CD14-positive monocyte (primary cell): ENCODE results near the gene TSPAN33. TPM values are rescaled to one million over a fixed set of nuclear protein-coding genes. Genes with fewer than 3 reads are reported as not detected.

Experiments
- DNase-seq, 3 donors: peaks; one replicate each; pipeline ENCODE4 v3.0.0-alpha.2; 2011 to 2022
- H2AFZ ChIP-seq: 2 replicates; pipeline ENCODE4 v1.6.0; 2012; ENCODE audit warnings: mild to moderate bottlenecking, low read depth, low read length, inconsistent platforms; ENCODE audit not compliant: insufficient read depth, poor library complexity, severe bottlenecking
- H3K27ac ChIP-seq, 2 donors: 1 replicate in 1 of 2; 2 replicates in 1 of 2; pipeline ENCODE4 v1.5.1; 2012 to 2013; ENCODE audit warnings: low read length in 2 of 2, control low read depth in 1 of 2, inconsistent platforms in 1 of 2, low read depth in 1 of 2, mild to moderate bottlenecking in 1 of 2
- H3K27me3 ChIP-seq, 2 donors: one replicate each; pipeline versions ENCODE4 v1.6.0 to v1.6.1; 2011 to 2013; ENCODE audit warnings: low read length in 2 of 2; ENCODE audit not compliant: control insufficient read depth in 2 of 2, insufficient read depth in 2 of 2
- H3K36me3 ChIP-seq, 2 donors: replicated peaks in 1 of 2; 1 replicate in 1 of 2; 2 replicates in 1 of 2; pipeline versions ENCODE4 v1.5.1 to v1.6.1; 2012 to 2013; ENCODE audit warnings: low read length in 2 of 2, control low read depth in 1 of 2, inconsistent platforms in 1 of 2, mild to moderate bottlenecking in 1 of 2; ENCODE audit not compliant: insufficient read depth in 2 of 2, control insufficient read depth in 1 of 2
- H3K4me1 ChIP-seq, 2 donors: 1 replicate in 1 of 2; 2 replicates in 1 of 2; pipeline versions ENCODE4 v1.5.1 to v1.6.1; 2012 to 2013; ENCODE audit warnings: low read length in 2 of 2, control low read depth in 1 of 2, inconsistent platforms in 1 of 2, mild to moderate bottlenecking in 1 of 2, moderate library complexity in 1 of 2; ENCODE audit not compliant: insufficient read depth in 2 of 2, control insufficient read depth in 1 of 2
- H3K4me2 ChIP-seq: replicated peaks from 2 replicates; pipeline ENCODE3; 2012; ENCODE audit warnings: low read length, moderate library complexity, mild to moderate bottlenecking; ENCODE audit not compliant: poor library complexity, severe bottlenecking; ENCODE audit errors: extremely low read depth
- H3K4me3 ChIP-seq, 3 experiments: fragments of 200-600 bp in 1 of 3; sonication (generic) in 1 of 3; replicated peaks in 1 of 3; 1 replicate in 2 of 3; 2 replicates in 1 of 3; pipeline ENCODE4 v1.5.1; 2011 to 2013; ENCODE audit warnings: low read length in 3 of 3, mild to moderate bottlenecking in 3 of 3, control low read depth in 2 of 3, low read depth in 2 of 3, inconsistent platforms in 1 of 3, moderate library complexity in 1 of 3
- H3K79me2 ChIP-seq: 2 replicates; pipeline ENCODE4 v1.6.0; 2012; ENCODE audit warnings: mild to moderate bottlenecking, control low read depth, inconsistent platforms, low read length, moderate library complexity; ENCODE audit not compliant: insufficient read depth
- H3K9ac ChIP-seq: 2 replicates; pipeline ENCODE4 v1.6.0; 2017; ENCODE audit warnings: low read length, mild to moderate bottlenecking; ENCODE audit not compliant: insufficient read depth, poor library complexity, severe bottlenecking
- H3K9me3 ChIP-seq, 2 donors: replicated peaks in 1 of 2; 1 replicate in 1 of 2; 2 replicates in 1 of 2; pipeline versions ENCODE4 v1.5.1 to v1.6.1; 2012 to 2013; ENCODE audit warnings: low read length in 2 of 2, control low read depth in 1 of 2; ENCODE audit not compliant: control insufficient read depth in 1 of 2, insufficient read depth in 1 of 2
- H4K20me1 ChIP-seq: 2 replicates; pipeline ENCODE4 v1.6.0; 2012; ENCODE audit warnings: mild to moderate bottlenecking, low read length, control low read depth, moderate library complexity; ENCODE audit not compliant: insufficient read depth
- H3K27ac Mint-ChIP-seq, 7 donors: one replicate each; pipeline ENCODE4 v1.8.0; 2020; ENCODE audit warnings: mild to moderate bottlenecking in 7 of 7, mixed read lengths in 7 of 7, moderate library complexity in 6 of 7, inconsistent platforms in 2 of 7
- H3K27me3 Mint-ChIP-seq, 3 donors: one replicate each; pipeline ENCODE4 v1.8.0; 2021 to 2022; ENCODE audit warnings: low read depth in 3 of 3, mild to moderate bottlenecking in 3 of 3, mixed read lengths in 3 of 3, moderate library complexity in 3 of 3, inconsistent platforms in 1 of 3
- H3K36me3 Mint-ChIP-seq, 2 donors: one replicate each; pipeline ENCODE4 v1.8.0; 2020; ENCODE audit warnings: mixed read lengths in 2 of 2, inconsistent platforms in 1 of 2, mild to moderate bottlenecking in 1 of 2
- H3K4me1 Mint-ChIP-seq: one replicate; pipeline ENCODE4 v1.8.0; 2020; ENCODE audit warnings: mild to moderate bottlenecking, mixed read lengths
- H3K4me3 Mint-ChIP-seq, 2 donors: one replicate each; pipeline ENCODE4 v1.8.0; 2020; ENCODE audit warnings: mild to moderate bottlenecking in 2 of 2, mixed read lengths in 2 of 2, moderate library complexity in 1 of 2
- H3K9me3 Mint-ChIP-seq, 7 donors: one replicate each; pipeline ENCODE4 v1.8.0; 2020 to 2022; ENCODE audit warnings: mixed read lengths in 7 of 7, mild to moderate bottlenecking in 6 of 7, moderate library complexity in 6 of 7, inconsistent platforms in 2 of 7
- WGBS: methylation state at CpG from one replicate; pipeline ENCODE4 v1.1.5; 2013; ENCODE audit warnings: missing lambda C conversion rate; ENCODE audit not compliant: insufficient coverage; 5-methylcytosine and 5-hydroxymethylcytosine counted together
- intact Hi-C, 2 donors: fragments of 100-400 bp; cut with micrococcal nuclease; formaldehyde crosslinking; loops; one replicate each; pipeline versions ENCODE4 v1.15.0 to v1.15.1; 2023
- polyA plus RNA-seq, 3 donors: library from polyadenylated mRNA; depleted of rRNA in 1 of 3; unstranded in 2 of 3; stranded (reverse) in 1 of 3; fragments of 300-500 nt in 2 of 3; fragments of >200 nt in 1 of 3; fragmentation: Illumina TruSeq in 2 of 3; gene quantifications; 1 replicate in 2 of 3; 2 replicates in 1 of 3; pipeline ENCODE4 v1.2.3, GENCODE V29; 2012 to 2021
- TF ChIP-seq, protein P1 (sequence below): fragments of 200-600 bp; IDR thresholded peaks from one replicate; pipeline ENCODE4 v1.8.0; 2022; ENCODE audit warnings: antibody characterized with exemption, mild to moderate bottlenecking

TSPAN33 gene
- polyA plus RNA-seq, 3 donors: 2.9 to 7.5 (median 4.4) TPM

DNA sequence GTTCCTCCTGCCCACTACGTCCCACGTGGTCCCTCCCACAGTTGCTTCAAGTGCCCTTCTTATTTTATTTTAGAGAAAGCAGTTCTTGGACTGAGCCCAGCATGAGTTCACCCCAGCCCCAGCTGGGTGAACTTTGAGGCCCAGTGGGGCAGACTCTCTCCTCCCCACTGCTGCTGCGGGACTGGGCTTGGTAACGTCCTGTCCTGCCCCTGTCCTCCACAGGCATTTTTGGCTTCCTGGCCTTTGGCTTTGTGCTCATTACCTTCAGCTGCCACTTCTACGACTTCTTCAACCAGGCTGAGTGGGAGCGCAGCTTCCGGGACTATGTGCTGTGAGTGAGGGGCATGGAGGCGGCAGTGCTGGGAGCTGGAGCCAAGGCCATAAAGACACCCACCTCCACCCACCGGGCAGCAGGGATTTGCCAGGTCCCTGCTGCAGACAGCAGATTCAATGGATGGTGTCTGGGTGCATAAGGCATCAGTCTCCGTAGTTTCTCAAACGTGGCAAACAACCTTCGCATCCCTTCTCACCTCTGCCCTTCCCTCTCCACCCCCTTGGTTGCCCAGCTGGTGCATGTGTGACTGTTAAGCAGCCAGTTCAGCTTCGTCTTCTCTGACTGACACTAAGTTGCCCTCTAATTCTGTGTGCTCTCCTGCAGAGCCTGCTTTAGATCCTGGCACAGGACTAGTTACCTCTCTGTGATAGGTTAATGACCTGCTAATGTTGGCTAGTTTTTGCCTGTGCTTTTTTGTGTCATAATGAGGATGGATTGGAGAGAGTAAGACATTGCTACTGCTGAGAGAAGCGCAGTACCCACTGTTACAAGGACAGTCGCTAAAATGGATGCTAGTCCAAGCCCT lies 64.8 kb downstream of the TSPAN33 start:
- H3K27me3 ChIP-seq: no peaks in the 10 kb centered on the region
- intact Hi-C loops: loop anchor here in 1 of 2 donors (5.0 kb wide), 1 partner anchor 42 kb away; no protein-coding TSS in a partner anchor
- no peaks in the 10 kb centered on the region for H3K79me2 ChIP-seq
- no peaks in the 10 kb centered on the region for H3K4me1 ChIP-seq
- H3K9me3 ChIP-seq: no peaks in the 10 kb centered on the region
- no peak for DNase-seq
- H3K27ac ChIP-seq: no peak overlapping the region
- Mint-ChIP-seq H3K36me3 (no peaks in the 10 kb centered on the region), H3K9me3 (peaks cover 0 to 3% (median 0%) of the 10 kb centered on the region in 7 donors), H3K4me3 (no peak overlapping the region), H3K27ac (peak overlapping the region in 1 of 7 donors; percentile 28), H3K4me1 (peaks cover 9% of the 10 kb centered on the region), H3K27me3 (peaks cover 3 to 15% (median 4%) of the 10 kb centered on the region in 3 donors)
- H2AFZ ChIP-seq: no peak overlapping the region
- no peaks in the 10 kb centered on the region for H4K20me1 ChIP-seq
- TF ChIP-seq, protein P1, sequence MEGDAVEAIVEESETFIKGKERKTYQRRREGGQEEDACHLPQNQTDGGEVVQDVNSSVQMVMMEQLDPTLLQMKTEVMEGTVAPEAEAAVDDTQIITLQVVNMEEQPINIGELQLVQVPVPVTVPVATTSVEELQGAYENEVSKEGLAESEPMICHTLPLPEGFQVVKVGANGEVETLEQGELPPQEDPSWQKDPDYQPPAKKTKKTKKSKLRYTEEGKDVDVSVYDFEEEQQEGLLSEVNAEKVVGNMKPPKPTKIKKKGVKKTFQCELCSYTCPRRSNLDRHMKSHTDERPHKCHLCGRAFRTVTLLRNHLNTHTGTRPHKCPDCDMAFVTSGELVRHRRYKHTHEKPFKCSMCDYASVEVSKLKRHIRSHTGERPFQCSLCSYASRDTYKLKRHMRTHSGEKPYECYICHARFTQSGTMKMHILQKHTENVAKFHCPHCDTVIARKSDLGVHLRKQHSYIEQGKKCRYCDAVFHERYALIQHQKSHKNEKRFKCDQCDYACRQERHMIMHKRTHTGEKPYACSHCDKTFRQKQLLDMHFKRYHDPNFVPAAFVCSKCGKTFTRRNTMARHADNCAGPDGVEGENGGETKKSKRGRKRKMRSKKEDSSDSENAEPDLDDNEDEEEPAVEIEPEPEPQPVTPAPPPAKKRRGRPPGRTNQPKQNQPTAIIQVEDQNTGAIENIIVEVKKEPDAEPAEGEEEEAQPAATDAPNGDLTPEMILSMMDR: no peak
- no peak overlapping the region for H3K4me3 ChIP-seq
- no peaks in the 10 kb centered on the region for H3K36me3 ChIP-seq
- WGBS: 100% methylated on average over 4 of the region's 15 CpGs
- no peak overlapping the region for H3K4me2 ChIP-seq
- no peak overlapping the region for H3K9ac ChIP-seq

DNA sequence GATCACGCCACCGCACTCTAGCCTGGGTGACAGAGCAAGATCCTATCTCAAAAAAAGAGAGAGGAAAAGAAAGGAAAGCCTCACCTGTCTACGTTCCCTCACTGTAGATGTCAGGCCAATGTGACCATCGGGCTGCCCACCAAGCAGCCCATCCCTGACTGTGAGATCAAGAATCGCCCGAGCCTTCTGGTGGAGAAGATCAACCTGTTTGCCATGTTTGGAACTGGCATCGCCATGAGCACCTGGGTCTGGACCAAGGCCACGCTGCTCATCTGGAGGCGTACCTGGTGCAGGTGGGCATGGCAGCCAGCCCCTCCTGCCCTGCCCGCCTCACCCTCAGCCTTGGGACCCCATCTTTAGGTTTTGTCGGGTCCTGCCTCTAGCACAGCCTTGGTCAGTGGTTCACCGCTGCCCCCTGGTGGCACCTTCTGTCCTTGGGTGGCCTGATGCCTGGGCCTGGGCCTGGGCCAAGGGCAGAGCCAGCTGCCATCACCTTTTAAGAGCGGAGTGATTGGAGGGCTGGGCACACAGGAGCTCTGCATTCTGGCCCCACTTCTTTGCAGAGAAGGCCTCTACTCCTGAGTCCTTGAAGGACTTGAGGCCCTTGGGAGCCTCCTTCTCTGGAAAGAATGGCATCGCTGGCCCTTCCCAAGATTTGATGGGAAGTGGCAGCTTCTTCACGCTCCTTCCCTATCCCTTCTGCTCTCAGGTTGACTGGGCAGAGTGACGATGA lies 65.9 kb downstream of the TSPAN33 start:
- H2AFZ ChIP-seq: no peak overlapping the region
- H3K4me2 ChIP-seq: no peak overlapping the region
- WGBS: 76% methylated on average over 16 of the region's 16 CpGs
- peaks cover 9% of the 10 kb centered on the region for H3K4me1 Mint-ChIP-seq
- no peaks in the 10 kb centered on the region for H3K27me3 ChIP-seq
- TF ChIP-seq, protein P1: peak; percentile 92
- H3K27me3 Mint-ChIP-seq: peaks cover 3 to 12% (median 4%) of the 10 kb centered on the region in 3 donors
- H3K9ac ChIP-seq: no peak overlapping the region
- H3K9me3 Mint-ChIP-seq: peaks cover 0 to 3% (median 0%) of the 10 kb centered on the region in 7 donors
- peak; percentile 42 to 60 (median 54) for DNase-seq
- no peaks in the 10 kb centered on the region for H3K36me3 ChIP-seq
- no peaks in the 10 kb centered on the region for H4K20me1 ChIP-seq
- no peaks in the 10 kb centered on the region for H3K4me1 ChIP-seq
- no peak overlapping the region for H3K4me3 ChIP-seq
- no peaks in the 10 kb centered on the region for H3K36me3 Mint-ChIP-seq
- H3K27ac ChIP-seq: no peak overlapping the region
- H3K4me3 Mint-ChIP-seq: no peak overlapping the region
- no peak overlapping the region for H3K27ac Mint-ChIP-seq
- intact Hi-C loops: loop anchor here (1.0 to 10.0 kb wide), 2 partner anchors 46 to 264 kb away; no protein-coding TSS in a partner anchor
- H3K79me2 ChIP-seq: no peaks in the 10 kb centered on the region
- H3K9me3 ChIP-seq: no peaks in the 10 kb centered on the region
